Liver (tissue), 3 donors: ENCODE results near the gene CSTPP1.

Source experiments
- CTCF ChIP-seq: fragments of 150-350 bp; IDR thresholded peaks from 2 replicates; pipeline ENCODE4 v1.5.1; 2017; ENCODE audit warnings: improper control_type of control experiment, low read depth, low read length; ENCODE audit not compliant: missing input control
- EGR1 ChIP-seq, 2 donors: IDR thresholded peaks; 2 replicates each; pipeline ENCODE4 v1.6.1; 2016 to 2018; ENCODE audit warnings: antibody characterized with exemption in 2 of 2, low read depth in 2 of 2
- FOXA1 ChIP-seq: IDR thresholded peaks from 2 replicates; pipeline ENCODE4 v1.6.1; 2016; ENCODE audit warnings: antibody characterized with exemption
- GABPA ChIP-seq, 2 donors: IDR thresholded peaks in 1 of 2; conservative IDR thresholded peaks in 1 of 2; 2 replicates each; pipeline ENCODE4 v1.6.1; 2016; ENCODE audit warnings: antibody characterized with exemption in 2 of 2, mild to moderate bottlenecking in 1 of 2, moderate library complexity in 1 of 2
- HNF4A ChIP-seq, 2 donors: conservative IDR thresholded peaks; 2 replicates each; pipeline ENCODE4 v1.6.1; 2016; ENCODE audit warnings: antibody characterized with exemption in 2 of 2, mild to moderate bottlenecking in 2 of 2
- MAX ChIP-seq: IDR thresholded peaks from 2 replicates; pipeline ENCODE4 v1.6.1; 2016; ENCODE audit warnings: antibody characterized with exemption
- RAD21 ChIP-seq, 2 donors: IDR thresholded peaks; 2 replicates each; pipeline ENCODE4 v1.6.1; 2016; ENCODE audit warnings: antibody characterized with exemption in 2 of 2, mild to moderate bottlenecking in 2 of 2
- REST ChIP-seq: IDR thresholded peaks from 2 replicates; pipeline ENCODE4 v1.6.1; 2016; ENCODE audit warnings: antibody characterized with exemption, mild to moderate bottlenecking
- SP1 ChIP-seq: IDR thresholded peaks from 2 replicates; pipeline ENCODE4 v1.6.1; 2018; ENCODE audit warnings: antibody characterized with exemption, mild to moderate bottlenecking
- TAF1 ChIP-seq: conservative IDR thresholded peaks from 2 replicates; pipeline ENCODE4 v1.6.1; 2016; ENCODE audit warnings: antibody characterized with exemption, mild to moderate bottlenecking
- YY1 ChIP-seq: IDR thresholded peaks from 2 replicates; pipeline ENCODE4 v1.6.1; 2016; ENCODE audit warnings: antibody characterized with exemption, mild to moderate bottlenecking
- donor health status: healthy.
- donor health status: healthy.

- TF ChIP-seq CTCF (no peak), REST (no peak), YY1 (no peak), EGR1 (IDR thresholded peaks at IDR 0.05; ENCODE audit: low read depth in 2 of 2) (no peak), TAF1 (no peak), MAX (no peak), HNF4A (conservative IDR thresholded peaks at IDR 0.05) (no peak), GABPA (IDR thresholded peaks at IDR 0.05 in 1 of 2, conservative IDR thresholded peaks at IDR 0.05 in 1 of 2) (no peak), FOXA1 (no peak), SP1 (no peak), RAD21 (IDR thresholded peaks at IDR 0.05) (no peak)
These were observed 65.2 kb downstream of the CSTPP1 start for GRCh38 chr11:47001781-47002181.
